Eye (tissue), 1 donor: ENCODE data around the gene MGLL.

Experiments used
- DNase-seq: peaks from one replicate; pipeline ENCODE4 v3.0.0-alpha.2; 2015

The MGLL gene

DNA sequence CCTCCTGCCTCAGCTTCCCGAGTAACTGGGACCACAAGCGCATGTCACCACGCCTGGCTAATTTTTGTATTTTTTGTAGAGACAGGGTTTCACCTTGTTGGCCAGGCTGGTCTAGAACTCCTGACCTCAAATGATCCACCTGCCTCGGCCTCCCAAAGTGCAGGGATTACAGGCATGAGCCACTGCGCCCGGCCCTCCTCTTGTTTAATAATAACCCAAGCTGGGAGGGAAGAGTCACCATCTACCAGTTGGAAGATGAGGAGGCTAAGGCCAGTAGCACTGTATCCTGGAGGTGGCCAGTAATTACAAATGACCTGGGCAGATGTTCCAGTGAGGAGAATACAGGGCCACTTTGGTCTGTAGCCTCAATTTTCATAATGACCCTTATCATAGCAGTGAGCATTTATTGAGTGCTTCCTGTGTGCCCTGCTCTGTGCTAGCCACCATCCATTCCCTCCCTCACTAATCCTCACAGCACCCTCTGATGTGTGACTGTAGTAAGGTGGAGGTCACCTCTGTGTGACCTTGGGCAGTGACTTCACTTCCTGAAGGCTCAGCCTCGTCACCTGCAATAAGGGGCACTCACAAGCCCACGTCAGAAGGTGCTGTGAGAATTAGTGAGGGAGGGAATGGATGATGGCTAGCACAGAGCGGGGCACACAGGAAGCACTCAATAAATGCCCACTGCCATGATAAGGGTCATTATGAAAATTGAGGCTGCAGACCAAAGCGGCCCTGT, 85.3 kb downstream of the MGLL start:
- no peak for DNase-seq

DNA sequence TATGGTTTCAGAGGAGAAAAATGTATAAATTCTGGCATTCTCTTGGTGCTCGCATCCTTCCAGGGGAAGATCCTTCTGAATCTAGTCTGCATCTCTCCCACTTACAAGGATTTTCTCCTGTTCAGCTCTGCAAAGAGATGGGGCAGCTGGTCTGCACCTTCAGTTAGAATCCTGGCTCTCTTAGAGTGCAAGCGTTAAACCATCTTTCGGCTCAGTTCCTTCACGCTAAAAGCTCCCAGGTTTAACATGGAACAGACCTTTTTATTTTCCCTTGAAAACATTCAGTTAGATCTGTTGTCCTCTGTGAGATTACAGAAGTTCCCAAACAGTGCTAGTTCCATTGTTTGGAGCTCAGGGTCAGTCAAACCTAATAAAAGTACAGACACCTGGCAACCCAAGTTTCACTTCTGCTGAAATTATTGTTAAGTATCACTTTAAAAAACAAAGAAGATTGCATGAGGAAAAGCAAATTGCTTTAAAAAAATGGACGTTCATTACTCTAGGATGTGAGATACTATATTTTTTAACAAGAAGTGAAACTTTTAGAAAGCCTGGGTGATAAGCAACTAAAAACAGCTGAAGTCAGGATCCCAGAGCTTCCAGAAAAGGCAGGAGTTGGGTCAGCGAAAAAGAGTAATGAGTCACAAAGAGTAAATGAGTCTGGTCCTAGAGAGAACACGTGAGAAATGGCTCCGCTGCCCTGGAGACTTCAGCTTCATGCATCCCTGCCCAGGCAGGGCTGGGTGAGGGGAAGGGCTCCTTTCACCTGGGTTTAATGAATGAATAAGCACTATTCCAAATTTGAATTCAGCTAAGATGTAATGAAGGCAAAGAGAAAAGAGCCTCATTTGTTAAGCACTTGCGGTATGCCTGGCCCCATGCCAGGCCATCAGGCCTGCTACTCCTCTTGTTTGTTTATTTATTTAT, 86.3 kb downstream of the MGLL start:
- DNase-seq: no peak

DNA sequence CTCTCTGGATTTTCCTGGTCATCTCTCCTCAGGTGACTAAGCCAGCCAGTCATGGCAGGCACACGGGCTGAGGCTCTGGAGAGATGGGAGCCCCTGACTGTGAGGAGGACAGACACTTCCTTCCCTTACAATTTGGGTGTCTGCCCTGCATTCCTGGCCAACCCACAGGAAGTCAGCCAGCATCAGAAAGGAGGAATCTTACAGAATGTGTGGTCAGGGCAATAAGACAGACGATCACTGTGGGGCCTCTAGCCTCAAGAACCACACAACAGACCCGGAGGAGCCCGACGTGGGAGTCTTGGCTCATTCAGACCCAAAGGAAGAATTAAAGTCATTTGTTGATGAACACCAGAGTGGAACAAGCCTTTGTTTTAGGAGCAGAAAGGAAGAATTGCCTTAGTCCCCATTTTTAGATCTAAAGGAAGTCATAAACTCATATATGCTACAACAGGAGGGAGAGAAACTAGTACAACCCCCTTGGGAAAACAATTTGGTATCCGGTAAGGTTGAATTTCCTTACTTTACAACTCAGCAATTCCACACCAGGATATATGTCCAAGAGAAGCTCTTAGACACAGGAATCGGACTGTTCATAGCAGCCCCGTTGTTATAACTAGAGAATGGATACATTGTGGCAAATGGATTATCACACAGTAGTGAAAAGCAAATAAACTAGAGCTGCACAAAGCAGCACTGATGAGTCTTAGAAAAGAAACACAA, 87.4 kb downstream of the MGLL start:
- peak; percentile 52 for DNase-seq

DNA sequence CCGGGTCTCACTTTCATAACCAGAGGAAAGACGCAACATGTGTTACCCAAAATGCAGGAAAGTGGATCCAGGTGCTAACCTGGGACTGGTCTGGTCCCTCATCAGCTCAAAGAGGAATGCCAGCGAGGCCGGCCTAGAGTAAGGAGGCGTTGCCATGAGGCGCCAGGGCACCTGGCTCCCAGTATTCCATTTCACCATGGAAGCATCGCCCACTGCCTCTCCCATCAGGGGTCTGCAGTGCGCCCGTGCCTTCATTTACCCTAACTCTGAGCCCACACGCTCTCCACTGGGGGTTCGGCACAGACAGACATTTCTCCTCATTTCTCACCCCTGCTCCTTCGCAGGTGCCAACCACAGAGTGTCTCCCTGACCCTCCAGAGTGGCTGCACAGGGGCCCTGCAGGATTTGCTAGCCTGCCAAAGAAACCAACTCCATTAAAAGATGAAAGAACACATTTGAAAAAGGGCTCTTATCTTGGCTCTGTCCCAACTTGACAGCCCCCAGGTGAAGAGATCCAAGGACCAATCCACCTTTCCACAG, 88.1 kb downstream of the MGLL start:
- DNase-seq: no peak

DNA sequence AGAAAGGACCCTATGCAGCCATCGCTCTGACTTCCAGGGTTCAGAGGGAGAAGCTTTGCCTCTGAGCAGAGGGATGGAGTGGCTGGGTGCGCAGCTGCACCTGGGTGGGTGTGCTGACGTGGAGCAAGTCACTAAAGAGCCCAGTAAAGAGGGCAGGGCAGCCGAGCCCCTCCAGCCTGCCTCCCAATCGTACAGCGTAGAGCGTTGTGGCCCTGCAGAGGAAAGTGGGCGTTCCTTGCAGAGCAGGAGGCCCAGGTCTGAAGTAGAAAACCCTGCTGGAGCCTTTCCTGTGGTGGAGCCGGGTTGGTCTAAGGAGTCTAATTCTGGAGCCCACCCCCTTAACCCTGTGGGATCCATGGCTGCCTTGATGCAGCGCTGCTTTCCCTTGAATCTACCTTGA, 88.5 kb downstream of the MGLL start:
- DNase-seq: no peak

DNA sequence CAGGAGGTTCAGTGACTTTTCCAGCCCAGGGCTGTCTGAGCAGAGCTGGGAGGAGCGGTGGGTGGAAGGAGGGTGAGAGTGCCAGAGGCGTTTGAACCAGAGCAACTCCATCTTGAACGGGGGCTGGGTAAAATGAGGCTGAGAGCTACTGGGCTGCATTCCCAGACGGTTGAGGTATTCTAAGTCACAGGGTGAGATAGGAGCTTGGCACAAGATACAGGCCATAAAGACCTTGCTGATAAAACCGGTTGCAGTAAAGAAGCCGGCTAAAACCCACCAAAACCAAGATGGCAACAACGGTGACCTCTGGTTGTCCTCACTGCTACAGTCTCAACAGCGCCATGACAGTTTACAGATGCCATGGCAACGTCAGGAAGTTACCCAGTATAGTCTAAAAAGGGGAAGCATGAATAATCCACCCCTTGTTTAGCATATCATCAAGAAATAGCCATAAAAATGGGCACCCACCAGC, 89.4 kb downstream of the MGLL start:
- DNase-seq: no peak

DNA sequence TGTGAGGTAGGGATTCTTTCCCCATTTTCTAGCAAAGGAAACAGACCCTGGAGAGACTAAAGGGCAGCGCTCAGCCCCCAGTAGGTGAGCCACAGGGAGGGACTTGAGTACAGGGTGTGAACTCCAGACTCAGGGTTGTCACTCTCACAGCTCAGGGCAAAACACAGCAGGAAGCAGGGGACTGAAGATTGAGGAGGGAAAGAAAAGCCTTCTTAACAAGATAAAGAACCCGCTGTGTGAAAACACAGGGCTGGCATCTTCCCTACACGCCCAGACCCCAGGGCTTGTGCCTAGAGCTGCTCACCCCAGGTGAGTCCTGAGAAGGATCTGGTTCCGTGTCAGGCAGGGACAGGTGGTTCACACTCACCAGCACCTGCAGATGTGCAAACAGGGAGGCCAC, 90.0 kb downstream of the MGLL start:
- no peak for DNase-seq

DNA sequence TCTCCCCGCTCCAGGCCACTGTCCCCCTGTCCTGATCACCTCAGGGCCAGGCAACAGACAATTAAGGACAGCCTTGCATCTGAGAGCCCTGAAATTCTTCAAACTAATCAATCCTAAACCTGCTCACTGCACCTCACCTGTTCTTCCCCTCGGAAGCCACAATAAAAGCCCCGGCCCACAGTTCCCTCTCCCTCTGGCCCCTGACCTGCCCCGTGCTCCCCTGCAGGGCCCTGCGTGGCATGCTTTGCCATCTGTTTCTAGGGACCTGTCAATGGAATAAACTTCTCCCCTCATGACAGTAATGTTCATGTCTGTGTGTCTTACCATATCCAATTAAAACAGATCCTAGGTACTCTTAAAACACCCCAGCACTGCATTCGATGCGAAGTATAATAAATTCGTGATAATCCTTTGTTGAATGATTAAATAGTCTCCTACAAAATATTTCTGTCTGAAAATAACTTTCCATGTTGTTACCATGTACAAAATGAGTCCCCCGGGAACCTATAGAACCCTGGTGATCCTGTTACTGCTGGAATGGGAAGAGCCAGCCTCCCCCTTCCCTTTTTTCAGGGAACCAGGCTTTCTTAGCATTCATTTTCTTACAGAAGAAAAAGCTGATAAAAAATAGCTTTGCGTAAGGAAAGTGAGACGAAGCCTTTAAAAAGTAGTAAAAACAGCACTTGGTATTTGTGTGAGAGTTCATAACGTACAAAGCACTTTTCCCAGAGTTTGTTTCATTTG, 90.6 kb downstream of the MGLL start:
- DNase-seq: no peak

DNA sequence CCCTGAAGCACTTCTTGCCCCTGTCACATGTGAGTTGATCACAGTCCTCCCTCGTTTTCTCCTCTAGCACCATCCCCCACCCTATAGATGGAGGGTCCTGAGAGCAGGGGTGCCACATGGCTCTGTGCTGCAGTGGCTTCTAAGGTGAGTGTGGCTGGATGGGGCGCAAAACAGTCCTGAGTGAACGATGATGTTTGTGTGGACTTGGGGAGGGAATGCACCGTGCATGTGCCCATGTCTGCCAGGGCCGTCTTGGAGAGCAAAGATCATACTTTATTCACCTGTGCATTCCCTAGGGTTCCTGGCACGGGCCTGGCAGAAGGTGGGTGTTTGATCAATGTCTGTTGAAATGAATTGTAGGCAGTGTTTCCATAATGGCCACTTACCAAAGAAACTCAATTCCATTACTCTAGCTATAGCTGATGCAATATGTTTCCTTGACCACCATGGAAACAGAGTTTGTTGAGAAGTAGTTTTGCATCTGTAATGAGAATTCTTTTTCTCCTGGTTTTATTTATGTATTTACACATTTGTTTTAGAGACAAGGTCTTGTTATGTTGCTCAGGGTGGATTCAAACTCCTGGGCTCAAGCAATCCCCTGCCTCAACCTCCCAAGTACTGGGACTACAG, 91.5 kb downstream of the MGLL start:
- DNase-seq: no peak

DNA sequence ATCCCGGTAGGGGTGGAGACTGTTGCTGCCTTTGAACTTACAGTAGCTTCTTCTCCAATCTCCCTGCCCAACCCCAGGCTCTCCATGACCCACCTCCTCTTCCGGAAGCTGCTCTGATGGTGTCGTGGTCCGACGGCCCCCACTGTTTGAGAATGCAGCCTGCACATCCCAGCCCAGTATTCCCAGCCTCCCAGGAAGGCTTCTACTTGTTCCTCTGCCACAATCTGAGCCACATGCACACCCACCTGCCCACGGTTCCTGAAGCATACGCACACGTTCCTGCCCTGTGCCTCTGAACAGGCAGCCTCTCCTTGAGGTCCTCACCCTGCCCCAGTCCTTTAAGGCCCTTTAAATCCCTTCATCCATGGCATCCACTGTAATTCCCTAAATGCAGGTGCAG, 92.1 kb downstream of the MGLL start:
- DNase-seq: no peak

DNA sequence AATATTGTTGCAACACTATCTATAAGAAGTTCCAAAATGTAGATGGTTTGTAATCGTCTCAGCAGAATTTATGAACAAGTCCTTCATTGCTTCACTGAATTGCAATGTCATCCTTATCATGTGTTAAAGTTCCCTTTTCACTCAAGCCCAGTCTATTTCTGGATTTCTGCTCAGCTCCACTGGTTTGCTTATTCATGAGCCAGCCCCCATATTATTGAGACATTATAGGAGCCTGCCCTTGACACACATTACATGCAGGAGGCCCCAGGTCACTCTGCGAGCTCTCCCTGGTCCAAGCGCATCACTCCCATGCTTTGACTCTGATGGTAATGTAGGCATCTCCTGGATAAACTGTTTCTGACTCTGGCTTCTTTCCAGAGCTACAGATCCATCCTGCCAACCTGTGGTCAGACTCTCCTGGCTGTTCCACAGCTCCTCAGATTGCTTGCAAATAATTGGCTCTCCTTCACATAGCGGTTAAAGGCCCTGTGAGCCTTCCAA, 92.7 kb downstream of the MGLL start:
- no peak for DNase-seq

DNA sequence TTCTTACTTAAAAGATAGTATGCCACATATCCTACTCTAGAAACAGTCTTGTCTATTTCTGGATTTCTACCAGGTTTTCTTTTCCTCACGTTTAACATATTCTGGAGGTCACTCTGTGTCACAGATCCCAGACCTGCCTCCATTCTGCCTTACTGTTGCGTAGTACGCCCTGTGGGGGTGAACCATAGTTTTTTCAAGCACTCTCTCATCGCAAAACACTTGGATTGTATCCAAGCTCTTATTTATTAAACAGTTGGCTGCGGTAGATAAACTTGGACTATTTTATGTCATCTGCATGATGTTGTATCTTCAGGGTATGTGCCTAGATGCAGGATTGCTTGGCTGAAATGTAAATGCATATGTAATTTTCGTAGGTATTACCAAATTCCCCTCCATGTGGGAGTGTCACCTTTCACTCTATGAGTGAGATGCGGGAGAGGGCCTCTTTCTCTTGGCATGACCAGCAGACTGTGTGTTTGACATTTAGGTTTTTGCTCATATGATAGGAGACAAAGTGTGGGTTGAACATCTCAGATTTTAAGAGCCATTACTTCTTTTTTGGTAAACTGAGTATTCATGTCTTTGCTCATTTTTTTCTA, 93.8 kb downstream of the MGLL start:
- no peak for DNase-seq

DNA sequence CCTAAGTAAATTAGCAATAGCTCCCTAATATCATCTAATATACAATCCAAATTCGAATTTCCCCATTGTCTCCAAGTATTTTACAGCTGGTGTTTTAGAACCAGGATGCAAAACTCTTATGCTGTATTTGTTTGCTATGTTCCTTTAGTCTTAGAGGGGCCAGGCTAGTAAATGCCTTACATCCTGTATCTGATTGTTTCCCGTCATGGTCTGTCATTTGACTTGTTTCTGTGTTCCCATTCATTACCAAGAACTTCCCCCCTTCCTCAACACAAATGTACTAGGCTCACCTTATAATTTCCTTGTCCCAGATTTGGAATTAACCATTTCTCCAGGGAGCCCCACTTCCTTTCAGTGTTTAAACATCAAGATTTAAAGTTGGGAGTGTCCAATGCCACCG, 95.4 kb downstream of the MGLL start:
- no peak for DNase-seq

DNA sequence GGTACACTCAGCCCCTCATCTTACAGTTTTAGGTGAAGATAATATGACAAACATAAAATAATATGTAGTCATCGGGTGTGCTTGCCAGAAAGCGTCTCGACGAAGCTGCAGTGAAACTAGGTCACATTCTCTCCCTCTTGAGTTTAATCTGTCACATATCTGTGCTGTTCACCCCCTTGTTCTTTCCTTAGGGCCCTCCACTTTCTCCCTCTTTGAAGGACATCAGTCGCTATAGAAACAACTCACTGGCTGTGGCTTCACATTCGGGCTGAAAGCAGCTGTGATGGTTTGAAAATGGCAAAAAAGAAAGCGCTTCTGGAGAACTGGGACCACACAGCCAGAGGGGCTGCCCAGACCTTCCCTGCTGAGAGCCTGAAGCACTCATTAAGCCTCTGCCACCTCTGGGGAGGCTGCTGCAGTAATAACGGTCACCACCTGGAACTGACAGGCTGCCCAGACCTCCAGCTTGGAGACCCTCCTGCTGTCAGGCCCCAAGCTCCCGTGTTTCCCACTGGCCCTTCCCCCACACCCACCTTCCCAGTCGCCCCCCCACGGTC, 99.2 kb downstream of the MGLL start:
- peak; percentile 92 for DNase-seq

DNA sequence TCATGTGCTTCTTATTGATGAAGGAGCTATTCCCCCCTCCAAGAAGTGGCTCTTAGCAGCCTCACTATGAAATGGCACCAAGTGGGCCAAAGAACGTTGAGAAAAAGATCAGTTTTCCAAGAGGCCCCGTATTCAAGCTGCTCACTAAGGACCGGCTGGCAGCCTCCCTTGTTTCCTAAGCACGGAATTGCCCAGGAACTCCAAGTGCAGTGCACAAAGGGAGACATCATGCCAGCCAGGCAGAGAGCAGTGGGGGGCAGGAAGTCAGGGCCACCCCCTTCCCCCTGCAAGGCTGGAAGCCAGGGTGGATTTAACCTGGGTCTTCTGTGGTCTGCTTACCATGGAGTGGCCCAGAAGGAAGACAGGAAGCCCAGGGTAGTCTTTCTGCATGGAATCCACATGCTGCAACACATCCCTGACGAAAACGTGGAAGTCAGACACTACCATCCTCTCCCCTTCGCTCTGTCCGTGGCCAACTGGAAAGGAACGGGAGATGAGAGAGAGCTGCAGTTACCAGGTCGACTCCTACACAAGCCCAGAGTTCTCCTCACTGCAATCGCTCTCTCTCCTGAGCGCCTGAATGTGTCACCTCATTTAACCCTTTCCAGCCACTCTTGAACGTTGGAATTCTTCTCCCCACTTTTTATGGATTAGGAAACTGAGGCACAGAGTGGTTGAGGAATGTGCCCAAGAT, 100.1 kb downstream of the MGLL start:
- DNase-seq: peak; percentile 57

DNA sequence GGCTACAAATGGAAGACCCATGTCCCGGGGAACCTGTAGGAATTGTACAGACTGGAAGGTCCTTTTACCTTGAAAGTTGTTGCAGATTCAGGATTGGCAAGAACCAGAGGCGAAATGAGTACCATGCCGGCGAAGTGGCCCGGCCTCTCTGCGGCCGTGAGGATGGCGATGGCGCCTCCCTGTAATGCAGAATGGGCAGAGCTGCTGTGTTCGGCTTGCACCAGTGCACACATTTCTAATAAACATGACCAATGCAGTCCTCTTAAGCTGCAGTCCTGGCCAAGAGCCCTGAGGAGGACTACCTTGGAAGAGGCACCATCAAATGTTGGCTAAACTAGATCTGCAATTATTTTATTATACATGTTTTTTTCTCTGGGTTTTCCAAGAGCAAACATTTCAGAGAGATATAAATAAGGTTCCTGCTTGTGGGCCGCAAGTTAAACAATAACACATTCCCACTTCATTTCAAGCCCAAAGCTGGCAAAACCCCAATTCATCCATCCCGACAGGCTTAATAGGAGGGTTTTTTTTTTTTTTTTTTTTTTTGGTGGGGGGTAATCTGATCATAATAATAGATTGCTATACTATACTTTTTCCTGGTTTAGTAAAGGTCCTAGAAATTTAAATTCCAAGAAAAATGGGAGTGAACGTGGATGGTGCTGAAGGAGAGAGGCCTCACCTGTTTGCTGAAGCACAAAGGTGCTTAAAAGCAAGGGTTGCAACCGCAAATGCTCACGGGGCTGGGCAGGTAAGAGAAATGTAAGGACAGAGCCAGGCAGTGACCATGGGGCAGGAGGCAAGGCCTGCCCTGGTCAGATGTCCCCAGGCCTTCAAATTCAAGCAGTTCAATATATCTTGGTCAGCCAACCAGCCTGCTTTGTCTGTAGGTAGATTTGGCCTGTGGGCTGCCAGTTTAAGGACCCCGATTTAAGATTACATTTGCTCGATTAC, 101.1 kb downstream of the MGLL start:
- no peak for DNase-seq

DNA sequence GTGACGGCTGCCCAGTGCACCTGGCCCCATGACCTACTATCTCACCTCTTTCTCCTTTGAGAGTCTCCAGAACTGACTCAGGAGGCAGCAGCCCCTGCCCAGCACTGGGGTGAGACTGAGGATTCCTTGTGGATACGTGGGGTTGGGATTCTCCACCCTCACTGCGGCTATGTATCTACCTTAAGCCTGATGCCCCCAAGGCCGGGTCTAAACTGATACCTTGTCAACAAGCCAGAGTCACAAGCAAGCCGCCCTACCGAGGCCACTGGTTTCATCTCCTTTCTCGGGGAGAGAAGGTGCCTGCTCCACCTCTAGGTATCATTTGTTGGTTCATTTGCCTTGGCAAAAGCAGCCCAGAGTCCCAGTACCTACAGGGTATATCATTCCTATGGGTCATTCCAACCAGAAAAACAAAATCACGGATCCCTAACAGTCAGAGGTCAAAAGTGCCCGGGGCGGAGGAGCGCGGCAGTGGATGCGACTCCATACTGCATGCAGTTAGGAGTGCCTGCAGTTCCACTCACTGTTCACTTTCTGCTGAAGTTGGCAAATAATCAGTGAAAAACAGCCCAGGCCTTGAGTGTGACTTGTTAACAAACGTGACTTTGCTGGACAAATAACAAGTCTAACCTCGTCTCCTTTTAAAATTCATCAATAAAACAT, 102.0 kb downstream of the MGLL start:
- no peak for DNase-seq

DNA sequence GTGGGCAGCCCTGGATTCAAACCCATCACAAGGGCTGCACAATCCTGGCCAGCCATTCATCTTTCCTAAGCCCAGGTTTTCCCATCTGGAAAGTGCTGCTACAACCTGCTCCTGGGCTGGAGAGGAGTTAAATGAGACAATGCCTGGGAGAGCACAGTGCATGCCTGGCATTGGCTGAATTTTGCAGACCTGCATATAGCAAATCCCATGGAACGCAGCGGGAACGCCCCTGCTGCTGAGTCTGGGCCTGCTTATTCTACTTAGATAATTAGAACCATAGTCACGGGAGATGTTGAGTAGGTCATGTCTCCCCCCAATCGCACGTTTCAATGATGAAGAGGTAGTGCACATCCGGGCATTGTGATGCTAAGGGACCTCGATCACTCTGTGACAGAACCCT, 102.9 kb downstream of the MGLL start:
- DNase-seq: no peak

DNA sequence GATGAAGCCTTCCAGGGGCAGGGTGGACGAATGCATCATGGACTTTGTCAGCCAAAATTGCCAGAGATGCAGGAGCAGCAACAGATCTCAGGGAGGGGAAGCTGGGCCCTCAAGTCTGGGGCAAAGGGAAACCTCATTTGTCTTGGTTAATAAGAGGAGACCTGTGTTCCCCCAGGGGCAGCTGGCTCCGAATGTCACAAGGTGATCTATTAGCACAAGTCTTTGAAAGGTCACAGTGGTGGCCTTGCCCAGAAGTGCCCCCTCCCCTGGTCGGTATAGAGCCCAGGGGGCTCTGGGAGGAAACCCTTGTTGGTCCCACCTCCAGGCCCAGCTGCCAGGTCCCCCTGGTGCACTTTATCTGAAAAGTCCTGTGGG, 103.4 kb downstream of the MGLL start:
- no peak for DNase-seq
